HepG2 (cell line): Measurements from ENCODE around the gene SCRN3. TPM values are rescaled to one million over a fixed set of nuclear protein-coding genes. Genes with fewer than 3 reads are reported as not detected.
A peak's percentile ranks its signal among the peaks of the same experiment; 100 is the strongest.

Source experiments
- CEBPB ChIP-seq: IDR thresholded peaks from 2 replicates; pipeline ENCODE4 v1.6.1; 2011; ENCODE audit warnings: low read depth, low read length, improper control_type of control experiment, borderline replicate concordance
- CHCHD3 ChIP-seq: sonication (generic); formaldehyde crosslinking; IDR thresholded peaks from 2 replicates; pipeline ENCODE4 v1.8.0; 2022; ENCODE audit warnings: mild to moderate bottlenecking, missing genetic modification reagents, moderate library complexity
- CHD4 ChIP-seq: fragments of 200-600 bp; sonication (generic); IDR thresholded peaks from 2 replicates; pipeline ENCODE4 v1.7.0; 2017; ENCODE audit warnings: mild to moderate bottlenecking, low read length, borderline replicate concordance
- HNRNPUL1 ChIP-seq: fragments of 200-400 bp; formaldehyde crosslinking; IDR thresholded peaks from 2 replicates; pipeline ENCODE4 v1.6.1; 2017; ENCODE audit warnings: low read depth, mild to moderate bottlenecking, low read length, moderate library complexity
- ISL2 ChIP-seq: sonication (generic); formaldehyde crosslinking; IDR thresholded peaks from 2 replicates; pipeline ENCODE4 v1.5.0; 2020; ENCODE audit warnings: missing genetic modification reagents
- JARID2 ChIP-seq: sonication (generic); formaldehyde crosslinking; IDR thresholded peaks from 2 replicates; pipeline ENCODE4 v1.8.1; 2023; ENCODE audit warnings: missing genetic modification reagents, inconsistent platforms; ENCODE audit not compliant: insufficient replicate concordance
- KLF15 ChIP-seq: sonication (generic); formaldehyde crosslinking; IDR thresholded peaks from 2 replicates; pipeline ENCODE4 v1.8.1; 2023; ENCODE audit warnings: borderline replicate concordance, mild to moderate bottlenecking, inconsistent platforms, missing genetic modification reagents, mixed read lengths
- MAFG ChIP-seq: sonication (generic); formaldehyde crosslinking; IDR thresholded peaks from 2 replicates; pipeline ENCODE4 v1.5.1; 2020; ENCODE audit warnings: mild to moderate bottlenecking, missing genetic modification reagents
- NFRKB ChIP-seq: fragments of 450-650 bp; IDR thresholded peaks from 2 replicates; pipeline ENCODE4 v1.6.1; 2017
- SALL1 ChIP-seq: sonication (generic); formaldehyde crosslinking; IDR thresholded peaks from 2 replicates; pipeline ENCODE4 v1.8.0; 2022; ENCODE audit warnings: mild to moderate bottlenecking, missing genetic modification reagents
- SRSF1 ChIP-seq: fragments of 200-400 bp; formaldehyde crosslinking; optimal IDR thresholded peaks from 2 replicates; pipeline ENCODE3; 2017; ENCODE audit warnings: mild to moderate bottlenecking, low read depth, low read length, moderate library complexity
- TCF12 ChIP-seq, 2 experiments: fragments of 450-650 bp in 1 of 2; sonication (generic) in 1 of 2; formaldehyde crosslinking in 1 of 2; IDR thresholded peaks; 2 replicates each; pipeline versions ENCODE4 v1.6.1 to v1.8.0; 2017 to 2022; ENCODE audit warnings: antibody characterized with exemption in 1 of 2, mild to moderate bottlenecking in 1 of 2, missing genetic modification reagents in 1 of 2, moderate library complexity in 1 of 2
- ZFYVE20 ChIP-seq: sonication (generic); formaldehyde crosslinking; IDR thresholded peaks from 2 replicates; pipeline ENCODE4 v1.8.0; 2023; ENCODE audit warnings: low read depth, mild to moderate bottlenecking, moderate library complexity, missing genetic modification reagents, borderline replicate concordance
- ZNF530 ChIP-seq: sonication (generic); formaldehyde crosslinking; IDR thresholded peaks from 2 replicates; pipeline ENCODE4 v1.5.0; 2020; ENCODE audit warnings: low read depth, mild to moderate bottlenecking, missing genetic modification reagents
- ZNF839 ChIP-seq: sonication (generic); formaldehyde crosslinking; IDR thresholded peaks from 2 replicates; pipeline ENCODE4 v1.4.0; 2020; ENCODE audit warnings: missing genetic modification reagents, mild to moderate bottlenecking, borderline replicate concordance
- polyA plus RNA-seq, 8 experiments: library from polyadenylated mRNA; depleted of rRNA in 3 of 8; stranded (reverse) in 7 of 8; unstranded in 1 of 8; fragments of >200 nt; fragmentation: Illumina TruSeq in 4 of 8; extraction: Trizol in 4 of 8; gene quantifications; 2 replicates each; pipeline versions ENCODE4 v1.2.1 to v1.2.3, GENCODE V29; 2011 to 2016; ENCODE audit warnings: low read depth in 4 of 8, missing spikeins in 1 of 8, mixed read lengths in 1 of 8; ENCODE audit not compliant: insufficient read depth in 1 of 8
- total RNA-seq, 5 experiments: library from RNA; depleted of rRNA; stranded (reverse); fragments of >200 nt; fragmentation: Illumina TruSeq; extraction: Trizol; gene quantifications; 2 replicates each; pipeline ENCODE4 v1.2.3, GENCODE V29; 2016; ENCODE audit warnings: low read depth in 1 of 5
- TF ChIP-seq, protein P1 (sequence below): sonication (generic); formaldehyde crosslinking; IDR thresholded peaks from 2 replicates; pipeline ENCODE4 v1.4.0; 2020; ENCODE audit warnings: missing genetic modification reagents, borderline replicate concordance
- TF ChIP-seq, protein P2 (sequence below): sonication (generic); formaldehyde crosslinking; IDR thresholded peaks from 2 replicates; pipeline ENCODE4 v1.4.0; 2020; ENCODE audit warnings: mild to moderate bottlenecking, missing genetic modification reagents
- TF ChIP-seq, protein P3 (sequence below): sonication (generic); formaldehyde crosslinking; IDR thresholded peaks from 2 replicates; pipeline ENCODE4 v1.4.0; 2020; ENCODE audit warnings: missing genetic modification reagents, borderline replicate concordance
- TF ChIP-seq, protein P4 (sequence below): sonication (generic); formaldehyde crosslinking; conservative IDR thresholded peaks from 2 replicates; pipeline ENCODE4 v1.8.0; 2022; ENCODE audit warnings: low read depth, missing genetic modification reagents

Gene SCRN3
- total and polyA plus RNA-seq, 2 of the 13 experiments (the other 11 are each of a cell fraction or from before 2014, with no cell fraction given) = 6.6 to 11.3 TPM

DNA sequence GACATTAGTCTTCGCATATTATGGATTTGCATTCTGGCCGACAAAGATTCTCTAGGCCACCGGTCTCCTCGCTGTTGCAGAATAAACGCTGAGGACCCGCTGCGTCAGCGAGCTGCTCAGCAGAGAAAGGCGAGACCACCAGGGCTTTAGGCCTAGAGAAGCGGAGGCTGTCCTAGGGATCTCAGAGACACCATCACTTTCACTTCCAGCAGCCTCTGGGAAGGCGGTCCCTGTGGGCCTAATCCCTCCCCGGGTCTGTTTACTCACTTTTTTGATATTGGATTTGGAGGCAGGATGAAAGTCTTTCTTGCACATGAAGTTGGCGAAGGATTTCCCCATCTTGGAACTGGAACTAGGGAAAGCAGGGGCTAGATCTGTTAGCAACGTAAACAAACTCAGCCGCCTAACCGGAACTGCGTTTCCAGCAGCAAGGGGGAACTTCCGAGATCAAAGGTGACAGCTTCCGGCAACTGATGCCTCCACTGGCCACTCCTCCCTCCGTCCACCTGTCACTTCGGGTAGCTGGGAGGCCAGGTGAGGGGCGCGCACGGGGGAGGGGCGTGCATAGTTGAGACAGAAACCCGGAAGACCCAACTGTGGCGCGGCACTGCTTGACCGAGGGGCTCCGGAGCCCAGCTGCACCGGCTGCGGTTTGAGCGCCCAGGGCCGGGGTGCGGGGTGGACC, at the start of gene SCRN3 (continued):
- TF ChIP-seq, protein P1, sequence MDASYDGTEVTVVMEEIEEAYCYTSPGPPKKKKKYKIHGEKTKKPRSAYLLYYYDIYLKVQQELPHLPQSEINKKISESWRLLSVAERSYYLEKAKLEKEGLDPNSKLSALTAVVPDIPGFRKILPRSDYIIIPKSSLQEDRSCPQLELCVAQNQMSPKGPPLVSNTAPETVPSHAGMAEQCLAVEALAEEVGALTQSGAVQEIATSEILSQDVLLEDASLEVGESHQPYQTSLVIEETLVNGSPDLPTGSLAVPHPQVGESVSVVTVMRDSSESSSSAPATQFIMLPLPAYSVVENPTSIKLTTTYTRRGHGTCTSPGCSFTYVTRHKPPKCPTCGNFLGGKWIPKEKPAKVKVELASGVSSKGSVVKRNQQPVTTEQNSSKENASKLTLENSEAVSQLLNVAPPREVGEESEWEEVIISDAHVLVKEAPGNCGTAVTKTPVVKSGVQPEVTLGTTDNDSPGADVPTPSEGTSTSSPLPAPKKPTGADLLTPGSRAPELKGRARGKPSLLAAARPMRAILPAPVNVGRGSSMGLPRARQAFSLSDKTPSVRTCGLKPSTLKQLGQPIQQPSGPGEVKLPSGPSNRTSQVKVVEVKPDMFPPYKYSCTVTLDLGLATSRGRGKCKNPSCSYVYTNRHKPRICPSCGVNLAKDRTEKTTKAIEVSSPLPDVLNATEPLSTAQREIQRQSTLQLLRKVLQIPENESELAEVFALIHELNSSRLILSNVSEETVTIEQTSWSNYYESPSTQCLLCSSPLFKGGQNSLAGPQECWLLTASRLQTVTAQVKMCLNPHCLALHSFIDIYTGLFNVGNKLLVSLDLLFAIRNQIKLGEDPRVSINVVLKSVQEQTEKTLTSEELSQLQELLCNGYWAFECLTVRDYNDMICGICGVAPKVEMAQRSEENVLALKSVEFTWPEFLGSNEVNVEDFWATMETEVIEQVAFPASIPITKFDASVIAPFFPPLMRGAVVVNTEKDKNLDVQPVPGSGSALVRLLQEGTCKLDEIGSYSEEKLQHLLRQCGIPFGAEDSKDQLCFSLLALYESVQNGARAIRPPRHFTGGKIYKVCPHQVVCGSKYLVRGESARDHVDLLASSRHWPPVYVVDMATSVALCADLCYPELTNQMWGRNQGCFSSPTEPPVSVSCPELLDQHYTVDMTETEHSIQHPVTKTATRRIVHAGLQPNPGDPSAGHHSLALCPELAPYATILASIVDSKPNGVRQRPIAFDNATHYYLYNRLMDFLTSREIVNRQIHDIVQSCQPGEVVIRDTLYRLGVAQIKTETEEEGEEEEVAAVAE = 0 out of 2 replicates have a peak, but pooled peaks have one; percentile 48
- TF ChIP-seq, protein P2, sequence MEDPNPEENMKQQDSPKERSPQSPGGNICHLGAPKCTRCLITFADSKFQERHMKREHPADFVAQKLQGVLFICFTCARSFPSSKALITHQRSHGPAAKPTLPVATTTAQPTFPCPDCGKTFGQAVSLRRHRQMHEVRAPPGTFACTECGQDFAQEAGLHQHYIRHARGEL (CRISPR knock-in tag) = no peak
- TF ChIP-seq ZNF530 (CRISPR knock-in tag) (no peak), MAFG (CRISPR knock-in tag) (no peak), SALL1 (CRISPR knock-in tag) (peak; percentile 79), HNRNPUL1 (no peak), JARID2 (CRISPR knock-in tag) (peak; percentile 87), SRSF1 (peak; percentile 84), ZFYVE20 (CRISPR knock-in tag) (no peak), ZNF839 (peak; percentile 93; the same call in 1 of the 2 replicates), TCF12 (IDR thresholded peaks at IDR 0.05) (no peak), TCF12 (CRISPR knock-in tag; IDR thresholded peaks at IDR 0.05) (no peak), CHD4 (no peak), CEBPB (no peak), KLF15 (CRISPR knock-in tag) (no peak), ISL2 (no peak), NFRKB (no peak), CHCHD3 (CRISPR knock-in tag) (no peak)
- TF ChIP-seq, protein P3, sequence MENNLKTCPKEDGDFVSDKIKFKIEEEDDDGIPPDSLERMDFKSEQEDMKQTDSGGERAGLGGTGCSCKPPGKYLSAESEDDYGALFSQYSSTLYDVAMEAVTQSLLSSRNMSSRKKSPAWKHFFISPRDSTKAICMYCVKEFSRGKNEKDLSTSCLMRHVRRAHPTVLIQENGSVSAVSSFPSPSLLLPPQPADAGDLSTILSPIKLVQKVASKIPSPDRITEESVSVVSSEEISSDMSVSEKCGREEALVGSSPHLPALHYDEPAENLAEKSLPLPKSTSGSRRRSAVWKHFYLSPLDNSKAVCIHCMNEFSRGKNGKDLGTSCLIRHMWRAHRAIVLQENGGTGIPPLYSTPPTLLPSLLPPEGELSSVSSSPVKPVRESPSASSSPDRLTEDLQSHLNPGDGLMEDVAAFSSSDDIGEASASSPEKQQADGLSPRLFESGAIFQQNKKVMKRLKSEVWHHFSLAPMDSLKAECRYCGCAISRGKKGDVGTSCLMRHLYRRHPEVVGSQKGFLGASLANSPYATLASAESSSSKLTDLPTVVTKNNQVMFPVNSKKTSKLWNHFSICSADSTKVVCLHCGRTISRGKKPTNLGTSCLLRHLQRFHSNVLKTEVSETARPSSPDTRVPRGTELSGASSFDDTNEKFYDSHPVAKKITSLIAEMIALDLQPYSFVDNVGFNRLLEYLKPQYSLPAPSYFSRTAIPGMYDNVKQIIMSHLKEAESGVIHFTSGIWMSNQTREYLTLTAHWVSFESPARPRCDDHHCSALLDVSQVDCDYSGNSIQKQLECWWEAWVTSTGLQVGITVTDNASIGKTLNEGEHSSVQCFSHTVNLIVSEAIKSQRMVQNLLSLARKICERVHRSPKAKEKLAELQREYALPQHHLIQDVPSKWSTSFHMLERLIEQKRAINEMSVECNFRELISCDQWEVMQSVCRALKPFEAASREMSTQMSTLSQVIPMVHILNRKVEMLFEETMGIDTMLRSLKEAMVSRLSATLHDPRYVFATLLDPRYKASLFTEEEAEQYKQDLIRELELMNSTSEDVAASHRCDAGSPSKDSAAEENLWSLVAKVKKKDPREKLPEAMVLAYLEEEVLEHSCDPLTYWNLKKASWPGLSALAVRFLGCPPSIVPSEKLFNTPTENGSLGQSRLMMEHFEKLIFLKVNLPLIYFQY (CRISPR knock-in tag) = no peak; the same call in 1 of the 2 replicates
- TF ChIP-seq, protein P4, sequence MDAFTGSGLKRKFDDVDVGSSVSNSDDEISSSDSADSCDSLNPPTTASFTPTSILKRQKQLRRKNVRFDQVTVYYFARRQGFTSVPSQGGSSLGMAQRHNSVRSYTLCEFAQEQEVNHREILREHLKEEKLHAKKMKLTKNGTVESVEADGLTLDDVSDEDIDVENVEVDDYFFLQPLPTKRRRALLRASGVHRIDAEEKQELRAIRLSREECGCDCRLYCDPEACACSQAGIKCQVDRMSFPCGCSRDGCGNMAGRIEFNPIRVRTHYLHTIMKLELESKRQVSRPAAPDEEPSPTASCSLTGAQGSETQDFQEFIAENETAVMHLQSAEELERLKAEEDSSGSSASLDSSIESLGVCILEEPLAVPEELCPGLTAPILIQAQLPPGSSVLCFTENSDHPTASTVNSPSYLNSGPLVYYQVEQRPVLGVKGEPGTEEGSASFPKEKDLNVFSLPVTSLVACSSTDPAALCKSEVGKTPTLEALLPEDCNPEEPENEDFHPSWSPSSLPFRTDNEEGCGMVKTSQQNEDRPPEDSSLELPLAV = no peak
